HG02763 (cell line): ENCODE measurements around the gene GIMAP4.
"Not testable (repeated sequence)": the region's sequence is repeated elsewhere in the genome, so short reads cannot be mapped to it uniquely, and the experiment has no call there.

ENCODE experiments used
- ATAC-seq: cut with Tn5 transposase; IDR thresholded peaks from one replicate; pipeline ENCODE4 v1.9.1; 2021; ENCODE audit warnings: mild to moderate bottlenecking, moderate library complexity; ENCODE audit not compliant: unreplicated experiment

The GIMAP4 gene

GRCh38 chr7:150579979-150580637 lies 12.9 kb downstream of the GIMAP4 start:
- not testable (repeated sequence) for ATAC-seq

- no peak for ATAC-seq
Observed at GRCh38 chr7:150580638-150581394, 13.6 kb downstream of the GIMAP4 start.

GRCh38 chr7:150585199-150585598 lies 18.0 kb downstream of the GIMAP4 start:
- ATAC-seq, result no peak

GRCh38 chr7:150586068-150586784 lies 19.0 kb downstream of the GIMAP4 start:
- ATAC-seq, result no peak

- no peak for ATAC-seq
Observed at GRCh38 chr7:150586785-150587152, 19.6 kb downstream of the GIMAP4 start.

- no peak for ATAC-seq
Observed at GRCh38 chr7:150587551-150587950, 20.4 kb downstream of the GIMAP4 start.

GRCh38 chr7:150594805-150595204 lies 27.6 kb downstream of the GIMAP4 start:
- no peak for ATAC-seq

- no peak for ATAC-seq
Observed at GRCh38 chr7:150595361-150595760, 28.2 kb downstream of the GIMAP4 start.

- not testable (repeated sequence) for ATAC-seq
Observed at GRCh38 chr7:150603600-150603999, 36.4 kb downstream of the GIMAP4 start.

GRCh38 chr7:150610233-150610632 lies 43.0 kb downstream of the GIMAP4 start:
- ATAC-seq, result no peak

- ATAC-seq, result no peak
Observed at GRCh38 chr7:150612925-150613324, 45.7 kb downstream of the GIMAP4 start.

GRCh38 chr7:150613880-150614279 lies 46.7 kb downstream of the GIMAP4 start:
- no peak for ATAC-seq

- not testable (repeated sequence) for ATAC-seq
Observed at GRCh38 chr7:150614426-150614825, 47.2 kb downstream of the GIMAP4 start.

GRCh38 chr7:150615221-150615755 lies 48.1 kb downstream of the GIMAP4 start:
- ATAC-seq, result not testable (repeated sequence)

GRCh38 chr7:150620061-150620460 lies 52.9 kb downstream of the GIMAP4 start:
- no peak for ATAC-seq

- ATAC-seq, result peak; percentile 48
Observed at GRCh38 chr7:150620617-150621371, 53.6 kb downstream of the GIMAP4 start.

- peak; percentile 26 for ATAC-seq
Observed at GRCh38 chr7:150621376-150621775, 54.2 kb downstream of the GIMAP4 start.
